Lower leg skin (tissue), 3 donors: Measurements from ENCODE around the gene TFCP2.

Source experiments
- POLR2A ChIP-seq, 2 donors: fragments of 450-650 bp; IDR thresholded peaks; one replicate each; pipeline ENCODE4 v1.6.1; 2016 to 2017; ENCODE audit warnings: antibody characterized with exemption in 2 of 2, mild to moderate bottlenecking in 1 of 2, moderate library complexity in 1 of 2
- TF ChIP-seq, protein P1 (sequence below), 3 donors: fragments of 450-650 bp; IDR thresholded peaks; one replicate each; pipeline ENCODE4 v1.5.1; 2016; ENCODE audit warnings: antibody characterized with exemption in 3 of 3, mild to moderate bottlenecking in 3 of 3, moderate library complexity in 2 of 3

DNA sequence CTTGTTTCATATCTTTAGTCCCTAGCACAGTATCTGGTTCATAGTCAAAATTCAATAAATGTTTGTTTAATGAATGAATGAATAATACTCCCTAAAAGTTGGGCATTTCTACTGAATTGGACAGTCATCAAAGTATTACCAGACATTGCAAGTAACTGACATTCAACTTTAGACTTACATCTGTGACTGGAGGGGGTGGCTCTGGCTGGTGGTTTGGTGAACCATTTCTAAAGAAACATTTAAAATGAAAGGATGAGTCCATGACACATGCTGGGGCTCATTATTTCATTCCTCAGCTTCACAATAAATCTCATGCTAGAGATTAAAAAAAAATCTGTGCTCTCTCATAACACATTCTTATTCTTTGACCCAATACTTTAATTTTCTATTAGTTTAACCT lies 69.0 kb downstream of the TFCP2 start:
- TF ChIP-seq, protein P1, sequence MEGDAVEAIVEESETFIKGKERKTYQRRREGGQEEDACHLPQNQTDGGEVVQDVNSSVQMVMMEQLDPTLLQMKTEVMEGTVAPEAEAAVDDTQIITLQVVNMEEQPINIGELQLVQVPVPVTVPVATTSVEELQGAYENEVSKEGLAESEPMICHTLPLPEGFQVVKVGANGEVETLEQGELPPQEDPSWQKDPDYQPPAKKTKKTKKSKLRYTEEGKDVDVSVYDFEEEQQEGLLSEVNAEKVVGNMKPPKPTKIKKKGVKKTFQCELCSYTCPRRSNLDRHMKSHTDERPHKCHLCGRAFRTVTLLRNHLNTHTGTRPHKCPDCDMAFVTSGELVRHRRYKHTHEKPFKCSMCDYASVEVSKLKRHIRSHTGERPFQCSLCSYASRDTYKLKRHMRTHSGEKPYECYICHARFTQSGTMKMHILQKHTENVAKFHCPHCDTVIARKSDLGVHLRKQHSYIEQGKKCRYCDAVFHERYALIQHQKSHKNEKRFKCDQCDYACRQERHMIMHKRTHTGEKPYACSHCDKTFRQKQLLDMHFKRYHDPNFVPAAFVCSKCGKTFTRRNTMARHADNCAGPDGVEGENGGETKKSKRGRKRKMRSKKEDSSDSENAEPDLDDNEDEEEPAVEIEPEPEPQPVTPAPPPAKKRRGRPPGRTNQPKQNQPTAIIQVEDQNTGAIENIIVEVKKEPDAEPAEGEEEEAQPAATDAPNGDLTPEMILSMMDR (IDR thresholded peaks at IDR 0.05): no peak
- no peak for TF ChIP-seq POLR2A (IDR thresholded peaks at IDR 0.05)
